ENCODE data around the gene MRS2.
"Not testable (repeated sequence)": the region's sequence is repeated elsewhere in the genome, so short reads cannot be mapped to it uniquely, and the experiment has no call there.

The MRS2 gene

DNA sequence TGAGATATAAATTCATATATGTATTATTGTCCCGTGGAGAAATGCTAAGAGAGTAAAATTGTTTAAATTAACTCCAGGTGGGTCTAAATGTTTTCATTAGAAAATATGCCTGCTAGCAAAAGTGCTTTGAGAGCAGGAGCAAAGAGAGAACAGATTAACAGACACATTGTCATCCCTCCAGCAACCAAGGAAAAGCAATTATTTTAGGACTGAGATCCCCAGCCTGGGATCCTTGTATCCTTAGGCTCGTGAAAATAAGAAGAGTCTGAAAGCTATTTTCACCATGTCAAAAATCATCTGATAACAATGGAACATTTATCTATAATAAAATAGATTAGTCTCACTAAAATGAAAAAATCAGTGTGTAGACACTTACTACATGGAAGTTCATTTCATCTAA is 11.5 kb upstream of the MRS2 start:
- no peak for DNase-seq (ENCODE audit: low read depth in 2 of 2)

DNA sequence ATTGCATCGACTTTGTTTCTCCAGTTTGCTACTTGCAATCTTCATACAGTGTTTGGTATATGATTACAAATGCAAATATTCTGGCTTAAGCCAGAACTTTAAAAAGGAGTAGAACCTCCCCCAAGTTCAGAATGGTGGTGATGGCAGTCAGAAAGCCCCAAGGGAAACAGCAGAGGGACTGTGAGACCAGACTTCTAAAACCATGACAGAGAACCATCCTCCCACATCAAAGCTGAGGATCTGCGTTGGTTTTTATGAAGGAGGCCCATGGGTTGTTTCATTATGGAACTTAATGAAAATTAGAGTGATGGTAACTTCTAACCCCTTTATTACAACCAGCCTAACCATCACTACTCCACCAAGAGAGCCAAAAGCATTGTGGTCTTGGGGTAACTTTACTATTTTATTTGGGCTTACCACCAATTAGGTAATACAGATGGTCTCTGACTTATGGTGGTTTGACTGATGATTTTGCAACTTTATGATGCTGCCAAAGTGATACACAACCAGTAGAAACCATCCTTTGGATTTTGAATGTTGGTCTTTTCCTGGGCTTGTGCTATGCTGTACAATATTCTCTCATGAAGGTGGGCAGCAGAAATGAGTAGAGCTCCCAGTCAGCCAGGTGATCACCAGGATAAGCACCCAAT is 10.9 kb upstream of the MRS2 start:
- no peak for DNase-seq (ENCODE audit: low read depth in 2 of 2)

GRCh38 chr6:24394061-24394779 is 8.5 kb upstream of the MRS2 start:
- DNase-seq (ENCODE audit: low read depth in 2 of 2): no peak

DNA sequence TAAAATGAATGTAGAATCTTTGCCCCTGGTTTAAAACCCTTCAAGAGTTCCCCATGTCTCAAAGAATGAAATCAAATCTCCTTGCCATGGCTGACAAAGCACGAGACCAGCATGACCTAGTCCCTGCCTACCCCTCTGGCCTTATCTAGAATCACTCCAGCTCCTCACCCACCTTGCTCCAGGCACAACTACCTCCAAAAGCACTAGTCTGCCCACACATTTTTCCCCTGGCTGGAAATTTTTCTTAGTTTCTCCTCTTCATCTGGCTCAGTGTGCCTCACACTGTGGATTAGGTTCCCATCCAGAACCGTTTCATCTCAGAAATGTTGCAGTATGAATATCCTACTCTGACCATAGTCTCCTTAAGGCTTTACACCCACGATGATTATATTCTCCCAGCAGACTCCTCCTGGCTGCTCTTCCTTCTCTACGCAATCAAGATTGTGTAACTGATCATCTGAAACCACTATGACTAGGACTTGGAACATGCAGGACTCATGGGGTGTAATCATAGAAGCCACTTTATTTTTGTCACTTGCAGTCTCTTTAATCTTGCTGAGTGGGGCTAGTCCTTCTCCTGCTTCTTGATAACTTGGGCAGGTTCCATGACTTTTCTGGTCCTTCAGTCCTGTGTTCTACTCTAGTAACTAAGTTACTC is 7.8 kb upstream of the MRS2 start:
- DNase-seq (ENCODE audit: low read depth in 2 of 2): no peak

- no peak for DNase-seq (ENCODE audit: low read depth in 2 of 2)
These were observed 5.9 kb upstream of the MRS2 start for GRCh38 chr6:24396824-24397223.

DNA sequence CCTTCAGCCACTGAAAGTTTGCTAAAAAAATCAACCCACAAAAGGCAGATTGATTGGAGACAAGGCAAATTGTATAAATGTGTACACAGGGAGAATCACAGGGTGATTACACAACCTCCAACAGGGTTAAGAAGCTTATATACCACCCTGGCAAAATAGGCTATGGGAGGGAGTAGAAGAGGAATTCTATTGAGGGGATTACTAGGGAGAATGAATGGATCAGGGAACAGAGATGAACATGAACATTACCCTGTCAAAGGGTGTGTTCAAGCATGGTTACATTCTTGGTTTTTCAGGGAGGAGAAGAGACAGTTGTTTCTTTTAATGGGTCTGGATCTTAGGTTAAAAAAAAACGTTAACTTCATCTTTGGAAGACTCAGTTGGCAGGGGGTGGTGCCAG is 5.1 kb upstream of the MRS2 start:
- no peak for DNase-seq (ENCODE audit: low read depth in 2 of 2)

DNA sequence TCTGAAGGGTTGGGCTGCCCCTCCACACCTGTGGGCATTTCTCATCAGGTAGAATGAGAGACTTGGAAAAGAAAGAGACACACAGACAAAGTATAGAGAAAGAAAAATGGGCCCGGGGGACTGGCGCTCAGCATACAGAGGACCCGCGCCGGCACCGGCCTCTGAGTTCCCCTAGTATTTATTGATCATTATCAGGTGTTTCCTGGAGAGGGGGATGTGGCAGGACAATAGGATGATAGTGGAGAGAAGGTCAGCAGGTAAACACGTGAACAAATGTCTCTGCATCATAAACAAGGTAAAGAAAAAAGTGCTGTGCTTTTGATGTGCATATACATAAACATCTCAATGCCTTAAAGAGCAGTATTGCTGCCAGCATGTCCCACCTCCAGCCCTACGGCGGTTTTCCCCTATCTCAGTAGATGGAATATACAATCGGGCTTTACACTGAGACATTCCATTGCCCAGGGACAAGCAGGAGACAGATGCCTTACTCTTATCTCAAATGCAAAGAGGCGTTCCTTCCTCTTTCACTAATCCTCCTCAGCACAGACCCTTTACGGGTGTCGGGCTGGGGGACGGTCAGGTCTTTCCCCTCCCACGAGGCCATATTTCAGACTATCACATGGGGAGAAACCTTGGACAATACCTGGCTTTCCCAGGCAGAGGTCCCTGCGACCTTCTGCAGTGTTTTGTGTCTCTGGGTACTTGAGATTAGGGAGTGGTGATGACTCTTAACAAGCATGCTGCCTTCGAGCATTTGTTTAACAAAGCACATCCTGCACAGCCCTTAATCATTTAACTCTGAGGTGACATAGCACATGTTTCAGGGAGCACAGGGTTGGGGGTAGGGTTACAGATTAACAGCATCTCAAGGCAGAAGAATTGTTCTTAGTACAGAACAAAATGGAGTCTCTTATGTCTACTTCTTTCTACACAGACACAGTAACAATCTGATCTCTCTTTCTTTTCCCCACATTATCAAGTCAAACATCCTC is 2.4 kb upstream of the MRS2 start:
- DNase-seq (ENCODE audit: low read depth in 2 of 2): not testable (repeated sequence)

DNA sequence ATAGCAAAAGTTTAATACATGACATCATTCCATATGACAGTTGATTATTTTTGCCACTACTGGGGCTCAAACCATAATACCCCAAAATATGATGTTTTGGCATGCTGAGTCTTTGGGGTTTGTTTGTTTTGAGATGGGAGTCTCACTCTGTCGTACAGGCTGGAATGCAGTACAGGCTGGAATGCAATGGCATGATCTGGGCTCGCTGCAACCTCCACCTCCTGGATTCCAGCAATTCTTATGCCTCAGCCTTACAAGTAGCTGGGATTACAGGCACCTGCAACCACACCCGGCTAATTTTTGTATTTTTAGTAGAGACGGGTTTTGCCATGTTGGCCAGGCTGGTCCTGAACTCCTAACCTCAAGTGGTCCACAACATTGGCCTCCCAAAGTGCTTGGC is 1.3 kb upstream of the MRS2 start:
- no peak for DNase-seq (ENCODE audit: low read depth in 2 of 2)

DNA sequence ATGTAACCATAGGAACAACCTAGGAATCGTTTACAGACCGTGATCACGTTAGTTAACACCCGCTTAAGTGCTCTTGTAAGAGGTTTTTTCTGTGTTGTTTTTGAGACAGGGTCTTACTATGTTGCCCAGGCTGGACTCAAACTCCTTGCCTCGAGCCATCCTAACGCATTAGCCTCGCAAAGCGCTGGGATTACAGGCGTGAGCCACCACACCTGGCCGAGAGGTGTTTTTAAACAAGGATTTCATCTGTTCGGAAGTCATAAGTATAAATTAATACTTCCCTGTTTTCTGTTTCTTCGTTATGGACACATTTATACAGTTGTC is 727 bp downstream of the MRS2 start:
- DNase-seq (ENCODE audit: low read depth in 2 of 2): no peak

GRCh38 chr6:24405262-24405661 is 2.5 kb downstream of the MRS2 start:
- DNase-seq (ENCODE audit: low read depth in 2 of 2): no peak

GRCh38 chr6:24408719-24409410 is 6.1 kb downstream of the MRS2 start:
- DNase-seq (ENCODE audit: low read depth in 2 of 2): no peak

GRCh38 chr6:24410622-24411021 is 7.9 kb downstream of the MRS2 start:
- DNase-seq (ENCODE audit: low read depth in 2 of 2): no peak

DNA sequence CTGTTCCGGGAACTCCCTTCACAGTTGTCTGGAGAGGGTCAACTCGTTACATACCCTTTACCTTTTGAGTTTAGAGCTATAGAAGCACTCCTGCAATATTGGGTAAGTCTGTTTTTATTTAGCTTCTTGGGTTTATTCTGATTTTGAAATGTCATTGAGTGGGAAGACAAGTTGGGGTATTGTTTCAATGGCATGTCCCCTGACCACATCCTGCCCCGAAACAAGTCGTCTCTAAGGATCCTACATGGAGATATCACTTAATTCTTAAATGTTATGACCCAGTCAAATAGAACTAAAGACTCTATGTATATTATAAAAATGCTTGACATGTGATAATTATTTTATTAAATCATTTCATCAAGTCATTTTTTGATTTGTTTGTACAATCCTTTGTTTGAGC is 9.6 kb downstream of the MRS2 start:
- no peak for DNase-seq (ENCODE audit: low read depth in 2 of 2)

- DNase-seq (ENCODE audit: low read depth in 2 of 2): not testable (repeated sequence)
These were observed 11.8 kb downstream of the MRS2 start for GRCh38 chr6:24414531-24414930.

DNA sequence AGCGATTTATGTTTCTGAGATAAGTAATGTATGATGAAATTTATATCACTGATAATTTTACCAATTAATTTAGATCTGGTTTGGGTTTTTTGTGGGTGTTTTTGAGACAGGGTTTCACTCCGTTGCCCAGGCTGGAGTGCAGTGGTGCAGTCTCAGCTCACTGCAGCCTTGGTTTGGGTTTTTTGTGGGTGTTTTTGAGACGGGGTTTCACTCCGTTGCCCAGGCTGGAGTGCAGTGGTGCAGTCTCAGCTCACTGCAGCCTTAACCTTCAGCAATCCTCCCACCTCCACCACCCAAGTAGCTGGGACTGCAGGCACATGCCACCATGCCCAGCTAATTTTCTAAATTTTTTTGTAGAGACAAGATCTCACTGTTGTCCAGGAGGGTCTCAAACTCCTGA is 13.0 kb downstream of the MRS2 start:
- DNase-seq (ENCODE audit: low read depth in 2 of 2): no peak

- DNase-seq (ENCODE audit: low read depth in 2 of 2): no peak
These were observed 16.8 kb downstream of the MRS2 start for GRCh38 chr6:24419526-24419925.

DNA sequence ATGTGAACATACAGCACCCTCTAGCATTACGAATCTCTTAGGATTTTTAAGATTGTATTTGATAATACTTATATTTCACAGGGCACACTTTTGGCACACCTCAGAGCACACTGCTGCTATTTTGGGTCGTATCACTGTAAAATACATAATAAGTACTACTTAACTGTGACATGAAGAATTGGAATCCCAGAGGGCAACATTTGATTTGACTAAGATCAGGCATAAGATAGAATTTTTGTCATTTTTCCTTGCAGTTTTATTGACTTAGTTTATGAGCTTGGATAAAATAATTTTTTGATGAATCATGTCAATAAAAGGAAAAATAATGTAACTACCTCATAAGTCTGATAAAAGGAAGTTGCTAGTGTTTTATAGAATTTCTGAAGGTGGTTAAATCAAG is 22.4 kb downstream of the MRS2 start:
- no peak for DNase-seq (ENCODE audit: low read depth in 2 of 2)

DNA sequence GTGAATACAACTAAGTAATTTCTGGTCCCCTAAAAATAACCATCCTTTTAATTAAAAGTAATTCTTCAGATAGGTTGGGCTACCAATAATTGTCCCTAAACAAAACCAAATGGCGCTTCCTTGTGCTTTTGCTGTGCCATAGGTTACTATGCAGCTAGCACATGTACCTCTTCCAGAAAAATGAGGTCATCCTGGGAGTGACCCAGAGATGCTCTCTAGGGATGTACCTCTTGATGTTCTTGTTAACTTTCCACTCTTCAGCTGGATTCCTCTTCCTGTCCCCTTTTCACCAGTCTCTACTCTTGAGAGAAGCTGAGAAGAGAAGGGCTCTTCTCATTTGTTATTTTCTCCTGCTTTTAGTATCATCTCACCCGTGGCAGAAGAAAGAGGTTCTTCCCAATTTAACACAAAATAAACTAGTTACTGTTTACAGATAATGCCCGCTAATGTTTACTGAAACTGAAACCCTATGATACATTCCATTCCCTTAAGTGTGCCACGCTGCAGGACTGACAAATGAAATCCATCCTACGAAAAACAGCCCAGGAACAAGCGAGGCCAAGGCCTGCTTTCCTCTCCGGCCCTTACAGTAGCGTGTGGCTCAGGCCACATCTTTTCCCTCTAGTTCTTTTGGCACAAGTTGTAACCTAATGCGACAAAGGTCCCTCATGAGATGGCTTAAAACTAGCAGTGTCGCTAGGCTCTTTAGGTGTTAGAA is 24.2 kb downstream of the MRS2 start:
- DNase-seq (ENCODE audit: low read depth in 2 of 2): no peak

GRCh38 chr6:24428615-24429014 is 25.9 kb downstream of the MRS2 start:
- no peak for DNase-seq (ENCODE audit: low read depth in 2 of 2)

GRCh38 chr6:24429146-24429545 is 26.4 kb downstream of the MRS2 start:
- no peak for DNase-seq (ENCODE audit: low read depth in 2 of 2)

DNA sequence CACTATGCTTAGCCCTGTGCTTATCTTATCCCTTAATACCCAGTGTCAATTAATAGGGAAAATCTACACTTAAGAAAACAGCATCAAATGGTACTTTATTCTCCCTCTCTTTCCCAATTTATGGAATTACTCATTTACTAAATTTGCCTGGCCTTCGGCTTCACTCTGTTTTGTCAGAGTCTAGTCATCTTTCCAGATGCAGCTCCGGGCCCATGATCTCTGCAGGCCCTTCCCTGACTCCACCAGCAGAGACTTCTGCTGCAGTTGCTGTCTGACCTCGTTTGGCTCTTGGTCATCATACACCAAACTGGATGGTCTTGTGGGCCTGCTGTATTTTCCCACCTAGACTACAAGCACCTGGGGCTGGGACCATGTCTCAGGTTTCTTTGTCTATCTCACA is 27.4 kb downstream of the MRS2 start:
- no peak for DNase-seq (ENCODE audit: low read depth in 2 of 2)
